IPS-18c (cell line): Measurements from ENCODE around the gene SKA2.
A peak's percentile ranks its signal among the peaks of the same experiment; 100 is the strongest.
"Not testable (repeated sequence)": the region's sequence is repeated elsewhere in the genome, so short reads cannot be mapped to it uniquely, and the experiment has no call there.

Experiments
- H3K4me3 ChIP-seq: 2 replicates; pipeline ENCODE4 v1.7.0; 2013; ENCODE audit warnings: low read depth, mild to moderate bottlenecking, low read length, moderate library complexity; ENCODE audit not compliant: insufficient read depth
- H3K9me3 ChIP-seq: one replicate; pipeline ENCODE4 v1.6.1; 2013; ENCODE audit warnings: mild to moderate bottlenecking, low read length, moderate library complexity; ENCODE audit not compliant: control insufficient read depth, insufficient read depth

The SKA2 gene

DNA sequence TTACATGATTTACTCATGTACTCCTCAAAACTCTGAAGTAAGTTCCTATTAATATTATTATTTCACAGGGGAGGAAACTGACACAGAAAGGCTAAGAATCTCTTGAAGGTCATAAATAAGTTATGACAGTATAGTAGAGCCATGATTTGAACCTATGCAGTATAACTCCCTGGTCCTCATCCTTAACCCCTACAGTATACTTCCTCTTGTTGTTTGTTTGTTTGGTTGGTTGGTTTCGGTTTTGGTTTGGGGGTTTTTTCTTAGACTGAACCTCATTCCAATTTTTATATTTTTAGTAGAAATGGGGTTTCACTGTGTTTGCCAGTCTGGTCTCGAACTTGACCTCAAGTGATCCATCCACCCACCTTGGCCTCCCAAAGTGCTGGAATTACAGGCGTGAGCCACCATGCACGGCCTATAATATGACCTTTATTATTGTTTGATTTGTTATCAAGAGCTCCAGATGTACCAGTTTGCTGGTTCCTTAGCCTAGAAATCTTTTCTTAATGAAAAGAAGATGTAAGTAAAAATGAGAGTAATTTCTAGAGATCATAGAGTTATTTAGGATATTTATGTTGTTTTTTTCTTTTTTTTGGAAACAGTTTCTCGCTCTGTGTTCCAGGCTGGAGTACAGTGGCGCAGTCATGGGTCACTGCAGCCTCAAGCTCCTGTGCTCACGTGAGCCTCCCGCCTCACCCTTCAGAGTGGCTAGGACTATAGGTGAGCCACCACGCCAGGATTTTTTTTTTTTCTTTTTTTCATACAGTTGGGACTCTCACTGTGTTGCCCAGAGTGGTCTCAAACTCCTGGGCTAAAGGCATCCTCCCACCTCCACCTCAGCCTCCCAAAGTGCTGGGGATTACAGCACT, 5.4 kb upstream of the SKA2 start:
- H3K9me3 ChIP-seq = no peaks in the 10 kb centered on the region
- no peak overlapping the region for H3K4me3 ChIP-seq

DNA sequence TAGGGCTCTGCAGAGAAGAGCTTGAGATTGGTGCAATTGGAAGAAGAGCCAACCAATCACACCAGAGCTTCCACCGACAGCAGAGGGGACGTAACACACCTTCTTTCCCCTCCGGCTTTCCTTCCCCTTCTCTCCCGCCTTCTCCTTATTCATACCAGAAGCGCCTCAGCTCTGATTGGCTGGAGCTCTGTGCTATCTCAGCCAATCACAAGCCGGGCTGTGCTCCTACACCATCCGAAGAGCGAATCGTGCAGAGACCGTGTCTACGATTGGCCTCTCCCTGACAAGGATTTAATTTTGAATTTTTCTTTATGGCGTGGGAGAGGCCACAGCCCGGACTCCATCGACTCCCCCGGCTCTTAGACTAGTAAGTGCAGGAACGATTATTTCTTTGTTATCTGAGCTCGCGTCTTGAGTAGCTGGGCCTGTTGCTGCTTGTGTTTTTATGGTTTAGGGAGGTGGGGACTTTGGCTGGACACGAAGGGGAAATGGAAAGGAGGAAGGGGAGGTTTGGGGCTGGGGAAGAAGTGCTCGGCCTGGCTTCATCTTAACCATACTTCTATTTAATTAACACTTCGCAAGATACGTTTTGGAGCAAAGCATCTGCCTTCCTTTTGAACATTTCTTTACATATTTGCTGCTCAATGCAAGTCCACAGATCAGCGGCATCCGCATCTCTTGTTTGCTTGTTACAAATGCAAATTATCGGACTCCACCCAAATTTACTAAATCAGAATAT, 622 bp upstream of the SKA2 start, which contains the start of gene PRR11:
Gene PRR11 (plus strand): TSS at position 308 of the 739 bp plus-strand sequence. CDS start 14,007 bp downstream, outside the sequence.
- Histone ChIP-seq H3K4me3 (peak within 1 kb of the TSS; percentile 87), H3K9me3 (no peaks in the 10 kb centered on the region)

DNA sequence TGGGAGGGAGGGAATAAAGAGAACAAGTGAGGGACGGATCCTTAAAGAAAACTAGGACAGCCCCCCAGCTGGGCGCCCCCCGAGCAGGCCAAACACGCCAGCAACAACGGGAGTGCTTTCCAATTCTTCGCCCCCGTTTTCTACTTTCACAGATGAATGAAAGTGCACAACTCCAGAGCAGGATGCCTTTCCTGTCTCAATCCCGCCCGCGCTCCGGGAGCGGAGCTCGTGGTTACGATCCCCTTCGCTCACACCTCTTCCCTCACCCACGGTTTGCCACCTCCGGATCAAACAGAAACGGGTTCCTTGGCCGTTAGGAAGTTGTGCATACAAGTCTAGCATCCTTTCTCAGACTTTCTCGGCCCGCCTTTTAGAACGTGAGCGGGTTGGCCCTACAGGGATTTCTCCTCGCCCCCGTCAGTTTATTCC, 680 bp downstream of the SKA2 start:
- Histone ChIP-seq H3K9me3 (no peaks in the 10 kb centered on the region), H3K4me3 (peak overlapping the region; percentile 87)

DNA sequence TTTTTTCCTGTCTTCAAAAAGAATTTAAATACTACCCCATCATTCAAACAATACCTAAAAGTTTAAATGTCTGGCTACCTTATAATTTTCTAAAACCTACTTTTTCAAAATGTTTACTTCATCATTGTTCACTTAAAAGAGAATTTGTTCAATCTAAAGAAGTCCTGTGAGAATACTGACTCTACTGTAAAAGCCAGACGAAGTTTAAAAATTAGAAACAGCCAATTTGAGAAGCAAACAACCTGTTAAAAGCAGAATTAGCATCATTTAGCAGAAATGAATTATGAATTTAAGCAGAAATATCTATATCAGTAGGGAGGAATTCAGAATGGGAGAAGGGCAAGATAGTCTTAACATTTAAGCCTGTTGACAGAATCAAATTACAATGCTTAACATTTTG, 2.1 kb downstream of the SKA2 start:
- no peak overlapping the region for H3K4me3 ChIP-seq
- H3K9me3 ChIP-seq = no peaks in the 10 kb centered on the region

DNA sequence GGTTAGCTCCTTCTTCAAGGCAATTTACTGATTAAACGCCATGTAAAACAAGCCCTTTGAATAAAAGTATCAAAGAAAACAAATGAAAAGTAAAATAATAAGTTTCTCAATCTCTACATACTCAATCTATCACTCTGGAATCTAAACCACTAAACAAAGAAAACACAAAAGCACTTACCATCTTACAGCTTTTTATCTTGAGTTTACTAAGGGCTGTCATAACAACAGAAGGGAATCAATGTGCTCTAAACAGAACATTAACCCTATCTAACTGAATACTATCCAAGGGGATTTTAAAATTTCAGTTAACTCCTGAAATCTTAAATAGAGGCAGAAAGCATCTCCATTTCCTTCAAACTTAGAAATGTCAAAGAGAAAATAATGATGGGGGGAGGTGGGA, 3.4 kb downstream of the SKA2 start:
- Histone ChIP-seq H3K4me3 (no peak overlapping the region), H3K9me3 (no peaks in the 10 kb centered on the region)

DNA sequence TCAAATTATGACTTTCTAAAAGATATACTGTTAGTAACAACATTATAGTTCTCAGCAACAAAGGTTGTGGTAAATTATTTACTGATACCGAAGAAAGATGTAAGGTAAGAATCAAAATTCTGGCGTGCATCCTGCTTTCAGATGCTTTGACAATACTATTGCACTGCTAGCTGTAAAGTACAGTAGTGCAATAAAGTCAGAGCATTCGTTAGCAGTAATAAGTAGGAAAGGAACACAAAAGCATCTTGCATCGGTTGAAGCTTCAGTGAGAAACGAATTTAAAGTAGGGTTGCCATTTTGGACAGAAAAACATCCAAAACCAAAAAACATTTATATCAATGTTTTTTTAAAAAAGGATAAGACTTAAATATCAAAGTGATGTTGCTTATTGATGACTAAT, 4.0 kb downstream of the SKA2 start:
- Histone ChIP-seq H3K4me3 (no peak overlapping the region), H3K9me3 (no peaks in the 10 kb centered on the region)

DNA sequence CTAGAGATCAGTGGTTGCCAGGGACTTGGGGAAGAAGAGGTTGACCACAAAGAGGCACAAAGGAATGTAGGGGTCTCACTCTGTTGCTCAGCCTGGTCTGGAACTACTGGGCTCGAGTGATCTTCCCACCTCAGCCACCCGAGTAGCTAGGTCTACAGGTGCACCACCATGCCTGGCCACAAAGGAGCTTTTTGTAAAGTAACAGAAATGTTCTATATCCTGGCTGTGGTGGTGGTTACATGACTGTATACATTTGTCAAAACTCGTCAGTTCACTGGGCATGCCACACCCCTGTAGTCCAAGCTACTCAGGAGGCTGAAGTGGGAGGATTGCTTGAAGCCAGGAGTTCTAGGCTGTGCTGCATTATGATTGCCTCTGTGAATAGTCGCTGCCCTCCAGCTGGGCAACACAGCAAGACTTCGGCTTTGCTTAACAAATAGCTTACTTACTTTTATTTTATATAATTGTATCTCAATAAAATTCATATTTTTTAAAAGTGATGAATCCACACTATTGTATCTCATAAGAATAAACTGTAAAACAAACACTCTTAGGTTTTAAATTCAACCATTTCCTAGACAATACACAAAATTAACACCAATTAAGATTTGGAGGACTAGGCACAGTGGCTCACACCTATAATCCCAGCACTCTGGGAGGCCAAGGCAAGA, 5.0 kb downstream of the SKA2 start:
- H3K9me3 ChIP-seq = no peaks in the 10 kb centered on the region
- H3K4me3 ChIP-seq = no peak overlapping the region

DNA sequence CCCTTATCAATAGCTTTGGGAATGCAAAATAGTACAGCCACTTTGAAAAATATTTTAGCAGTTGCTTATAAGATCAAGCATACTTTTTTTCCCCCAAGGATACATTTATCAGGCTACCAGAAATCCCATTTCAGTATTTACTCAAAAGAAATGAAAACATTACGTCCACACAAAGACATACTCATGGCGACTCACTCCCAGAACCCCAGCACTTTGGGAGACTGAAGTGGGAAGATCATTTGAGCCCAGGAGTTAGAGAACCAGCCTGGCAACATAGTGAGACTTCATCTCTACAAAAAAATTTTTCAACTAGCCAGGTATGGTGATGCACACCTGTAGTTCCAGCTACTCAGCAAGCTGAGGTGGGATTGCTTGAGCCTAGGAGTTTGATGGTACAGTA, 5.9 kb downstream of the SKA2 start:
- Histone ChIP-seq H3K9me3 (peaks cover under 1% of the 10 kb centered on the region), H3K4me3 (no peak overlapping the region)

DNA sequence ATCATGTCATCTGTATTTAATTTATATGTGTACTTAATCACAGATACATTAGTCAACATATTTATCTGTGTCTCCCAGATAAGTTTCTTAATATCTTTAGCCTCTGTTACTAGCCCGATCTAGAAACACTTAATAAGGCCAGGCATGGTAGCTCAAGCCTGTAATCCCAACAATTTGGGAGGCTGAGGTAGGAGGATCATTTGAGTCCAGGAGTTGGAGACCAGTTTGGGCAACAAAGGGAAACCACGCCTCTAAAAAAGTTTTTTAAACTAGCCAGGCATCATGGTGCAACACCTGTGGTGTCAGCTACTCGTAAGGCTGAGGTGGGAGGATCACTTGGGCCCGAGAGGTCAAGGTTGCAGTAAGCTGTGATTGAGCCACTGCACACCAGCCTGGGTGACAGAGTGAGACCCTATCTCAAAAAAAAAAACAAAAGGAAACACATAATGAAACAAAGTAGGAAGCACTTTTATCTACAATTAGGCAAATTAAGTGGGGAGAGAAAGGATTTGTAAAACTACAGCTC, 9.4 kb downstream of the SKA2 start:
- H3K9me3 ChIP-seq = peaks cover 2% of the 10 kb centered on the region

DNA sequence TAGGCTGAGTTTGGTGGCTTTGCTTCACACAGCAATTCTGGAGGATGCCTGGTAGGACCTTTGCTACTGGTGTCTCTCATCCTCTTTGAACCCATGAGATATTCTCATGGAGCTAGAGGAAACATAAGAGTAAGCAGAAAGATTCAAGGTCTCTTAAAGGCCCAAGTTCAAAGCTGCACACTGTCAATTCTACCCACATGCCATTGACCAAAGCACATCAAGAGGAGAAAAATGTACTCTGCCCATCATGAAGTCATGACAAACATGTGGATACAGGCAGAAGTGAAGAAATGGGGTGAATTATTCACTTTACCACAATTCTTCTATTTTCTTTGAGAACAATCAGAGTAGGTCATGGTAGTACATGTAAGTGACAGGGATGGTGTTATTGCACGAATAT, 13.1 kb downstream of the SKA2 start:
- peaks cover 2% of the 10 kb centered on the region for H3K9me3 ChIP-seq

More for the DNA sequence above, 9.4 kb downstream of the SKA2 start:
- no peak overlapping the region for H3K4me3 ChIP-seq

DNA sequence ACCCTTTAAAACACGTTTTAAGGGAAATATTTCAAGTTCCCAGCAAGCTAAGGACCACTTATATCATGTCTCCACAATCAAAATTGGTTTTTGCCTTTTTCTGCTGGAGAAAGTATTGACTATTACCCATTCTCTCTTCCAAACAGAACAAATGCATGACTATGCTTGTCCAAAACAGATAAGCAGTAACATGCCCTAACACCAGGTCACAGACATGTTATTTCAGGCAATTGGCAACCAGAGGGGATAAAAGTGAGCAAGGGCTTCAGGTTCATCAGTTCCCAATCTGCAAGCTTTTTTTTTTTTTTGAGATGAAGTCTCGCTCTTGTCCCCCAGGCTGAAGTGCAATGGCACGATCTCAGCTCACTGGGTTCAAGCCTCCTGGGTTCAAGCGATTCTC, 15.0 kb downstream of the SKA2 start:
- Histone ChIP-seq H3K4me3 (no peak overlapping the region), H3K9me3 (peaks cover 2% of the 10 kb centered on the region)

More for the DNA sequence above, 13.1 kb downstream of the SKA2 start:
- H3K4me3 ChIP-seq = no peak overlapping the region

DNA sequence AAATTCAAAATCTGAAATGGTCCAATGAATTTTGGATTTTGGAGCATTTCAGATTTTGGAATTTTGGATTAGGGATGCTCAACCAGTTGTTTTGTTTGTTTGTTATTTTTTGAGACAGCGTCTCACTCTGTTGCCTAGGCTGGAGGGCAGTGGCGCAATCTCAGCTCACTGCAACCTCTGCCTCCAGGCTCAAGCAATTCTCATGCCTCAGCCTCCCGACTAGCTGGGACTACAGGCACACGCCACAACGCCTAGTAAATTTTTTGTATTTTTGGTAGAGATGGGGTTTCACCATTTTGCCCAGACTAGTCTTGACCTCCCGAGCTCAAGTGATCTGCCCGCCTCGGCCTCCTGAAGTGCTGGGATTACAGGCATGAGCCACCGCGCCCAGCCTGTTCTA, 16.6 kb downstream of the SKA2 start:
- H3K9me3 ChIP-seq, H3K4me3 ChIP-seq: not testable (repeated sequence)

DNA sequence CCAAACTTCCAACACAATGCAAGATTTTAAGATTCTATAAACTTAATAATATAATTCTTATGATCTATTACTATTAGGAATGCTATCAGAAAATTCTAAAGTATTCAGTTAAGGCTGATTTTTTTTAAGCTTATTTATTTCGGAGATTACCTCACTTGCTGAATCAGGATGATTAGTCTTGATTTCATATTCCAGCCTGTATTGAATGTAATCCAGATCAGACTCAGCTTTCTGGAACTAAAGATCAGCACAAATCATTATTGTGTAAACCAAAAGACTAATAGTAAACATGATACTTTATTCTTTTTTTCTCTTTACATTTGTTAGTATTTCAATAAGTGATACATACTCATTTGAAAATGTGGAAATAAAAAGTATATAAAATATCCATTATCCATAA, 23.9 kb downstream of the SKA2 start:
- no peaks in the 10 kb centered on the region for H3K9me3 ChIP-seq
- no peak overlapping the region for H3K4me3 ChIP-seq

DNA sequence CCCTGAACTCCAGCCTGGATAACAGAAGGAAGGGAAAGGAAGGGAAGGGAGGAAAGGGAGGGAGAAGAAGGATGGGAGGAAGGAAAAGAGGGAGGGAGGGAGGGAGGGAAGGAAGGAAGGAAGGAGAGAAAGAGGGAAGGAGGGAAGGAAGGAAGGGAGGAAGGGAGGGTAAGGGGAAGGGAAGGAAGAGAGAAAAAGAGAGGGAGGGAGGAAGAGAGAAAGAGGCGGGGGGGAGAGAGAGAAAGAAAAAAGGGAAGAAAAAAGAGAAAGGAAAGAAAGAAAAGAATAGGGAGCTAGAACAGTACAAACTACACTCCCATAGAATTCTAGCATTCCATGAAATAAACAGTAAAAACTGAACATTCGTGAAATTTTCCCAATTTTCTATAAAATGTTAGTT, 25.2 kb downstream of the SKA2 start:
- H3K4me3 ChIP-seq = no peak overlapping the region

DNA sequence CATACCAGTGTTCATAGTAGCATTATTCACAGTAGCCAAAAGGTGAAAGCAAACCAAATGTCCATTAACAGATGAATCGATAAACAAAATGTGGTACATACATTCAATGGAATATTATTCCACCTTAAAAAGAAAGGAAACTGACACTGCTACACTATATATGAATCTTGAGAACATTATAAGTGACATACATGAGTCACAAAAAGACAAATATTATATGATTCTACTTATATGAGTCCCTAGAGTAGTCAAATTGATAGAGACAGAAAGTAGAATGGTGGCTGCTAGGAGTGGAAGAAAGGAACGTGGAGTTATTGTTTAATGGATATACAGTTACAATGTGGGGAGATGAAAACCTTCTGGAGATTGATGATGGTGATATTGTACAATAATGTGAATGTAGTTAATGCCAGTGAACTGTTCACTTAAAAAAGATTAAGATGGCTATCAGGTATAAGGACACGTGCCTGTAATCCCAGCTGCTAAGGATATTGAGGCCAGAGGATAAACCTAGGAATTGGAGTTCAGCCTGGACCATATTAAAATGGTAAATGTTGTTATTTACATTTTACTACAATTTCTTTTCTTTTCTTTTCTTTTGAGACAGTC, 28.1 kb downstream of the SKA2 start:
- Histone ChIP-seq H3K9me3 (no peaks in the 10 kb centered on the region), H3K4me3 (no peak overlapping the region)

More for the DNA sequence above, 25.2 kb downstream of the SKA2 start:
- H3K9me3 ChIP-seq = no peaks in the 10 kb centered on the region

DNA sequence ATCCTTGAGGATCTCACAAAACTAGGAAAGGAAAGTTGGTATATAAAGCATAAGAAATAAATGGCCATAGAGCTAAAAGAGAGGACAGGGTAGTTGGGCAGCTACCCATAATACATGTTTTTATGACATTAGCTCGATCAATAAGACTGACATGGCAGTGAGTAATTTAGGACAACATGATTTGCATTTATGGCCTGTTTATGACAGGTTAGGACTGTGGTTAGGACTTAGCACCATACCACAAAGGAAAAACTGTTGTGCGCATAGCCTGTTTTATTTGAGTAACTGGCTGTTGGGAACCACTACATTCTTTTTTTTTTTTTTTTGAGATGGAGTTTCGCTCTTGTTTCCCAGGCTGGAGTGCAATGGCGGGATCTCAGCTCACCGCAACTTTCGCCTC, 30.3 kb downstream of the SKA2 start:
- no peaks in the 10 kb centered on the region for H3K9me3 ChIP-seq

DNA sequence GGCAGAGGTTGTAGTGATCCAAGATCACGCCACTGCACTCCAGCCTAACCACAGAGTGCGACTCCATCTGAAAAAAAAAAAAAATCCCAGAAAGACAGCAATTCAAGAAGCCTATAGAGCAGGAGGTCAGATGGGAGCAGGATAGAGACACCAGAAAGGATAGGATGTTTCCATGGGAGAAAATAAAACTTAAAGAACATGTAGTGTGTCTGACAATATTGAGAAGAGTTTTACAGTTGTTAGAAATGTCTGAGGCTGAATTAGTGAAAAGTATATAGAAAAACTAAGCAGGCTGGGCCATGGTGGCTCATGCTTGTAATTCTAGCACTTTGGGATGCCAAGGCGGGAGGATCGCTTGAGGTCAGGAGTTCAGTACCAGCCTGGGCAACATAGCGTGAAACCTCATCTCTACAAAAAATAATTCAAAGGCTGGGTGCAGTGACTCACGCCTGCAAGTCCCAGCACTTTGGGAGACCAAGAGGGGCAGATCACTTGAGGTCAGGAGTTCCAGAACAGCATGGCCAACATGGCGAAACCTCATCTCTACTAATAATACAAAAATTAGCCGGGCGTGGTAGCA, 33.0 kb downstream of the SKA2 start:
- H3K9me3 ChIP-seq = no peaks in the 10 kb centered on the region

More for the DNA sequence above, 30.3 kb downstream of the SKA2 start:
- H3K4me3 ChIP-seq = no peak overlapping the region

More for the DNA sequence above, 33.0 kb downstream of the SKA2 start:
- H3K4me3 ChIP-seq = no peak overlapping the region
